Stimulated activated CD4-positive, alpha-beta T cell treated with anti-CD3 and anti-CD28 coated beads, Interleukin-4, amount 100 ng/mL, for 1 hour (primary cell): ENCODE results near the gene PAX4.

Experiments used
- DNase-seq: peaks from one replicate; pipeline ENCODE4 v3.0.0-alpha.2; 2020

Gene PAX4

DNA sequence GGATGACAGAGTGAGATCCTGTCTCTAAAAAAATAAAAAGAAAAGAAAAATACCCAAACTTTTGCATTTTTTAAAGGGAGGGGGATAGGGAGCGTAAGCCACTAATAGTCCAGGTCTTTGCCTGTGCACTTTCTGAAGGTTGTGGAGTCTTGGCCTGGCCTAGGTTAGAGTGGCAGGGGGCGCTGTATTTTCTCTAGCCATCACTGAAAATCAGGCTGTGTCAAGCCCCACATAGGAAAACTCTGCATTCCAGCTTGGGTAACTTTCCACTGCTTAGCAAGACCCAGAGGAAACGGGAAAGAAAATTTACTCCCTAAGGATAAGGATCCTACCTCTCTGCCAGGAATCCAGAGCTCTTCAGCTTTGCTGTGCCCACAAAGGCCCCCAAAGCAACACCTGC lies 10.5 kb upstream of the PAX4 start:
- no peak for DNase-seq

DNA sequence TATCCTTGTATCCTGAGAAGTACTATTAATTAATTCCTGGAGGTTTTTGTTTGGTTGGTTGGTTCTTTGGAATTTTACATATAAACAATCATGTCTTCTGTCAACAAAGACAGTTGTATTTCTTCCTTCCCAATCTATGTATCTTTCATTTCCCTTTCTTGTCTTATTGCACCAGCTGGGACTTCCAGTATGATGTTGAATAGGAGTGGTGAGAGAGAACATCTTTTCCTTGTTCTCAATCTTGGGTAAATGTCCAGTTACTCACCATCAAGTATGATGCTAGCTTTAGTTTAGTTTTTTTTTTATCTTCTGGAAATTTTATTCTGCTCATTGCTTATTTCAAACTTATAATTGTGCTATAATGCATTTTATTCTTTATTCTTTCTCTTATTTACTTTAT lies 7.4 kb upstream of the PAX4 start:
- DNase-seq = no peak

GRCh38 chr7:127620406-127621233 lies 2.7 kb upstream of the PAX4 start:
- DNase-seq = no peak

DNA sequence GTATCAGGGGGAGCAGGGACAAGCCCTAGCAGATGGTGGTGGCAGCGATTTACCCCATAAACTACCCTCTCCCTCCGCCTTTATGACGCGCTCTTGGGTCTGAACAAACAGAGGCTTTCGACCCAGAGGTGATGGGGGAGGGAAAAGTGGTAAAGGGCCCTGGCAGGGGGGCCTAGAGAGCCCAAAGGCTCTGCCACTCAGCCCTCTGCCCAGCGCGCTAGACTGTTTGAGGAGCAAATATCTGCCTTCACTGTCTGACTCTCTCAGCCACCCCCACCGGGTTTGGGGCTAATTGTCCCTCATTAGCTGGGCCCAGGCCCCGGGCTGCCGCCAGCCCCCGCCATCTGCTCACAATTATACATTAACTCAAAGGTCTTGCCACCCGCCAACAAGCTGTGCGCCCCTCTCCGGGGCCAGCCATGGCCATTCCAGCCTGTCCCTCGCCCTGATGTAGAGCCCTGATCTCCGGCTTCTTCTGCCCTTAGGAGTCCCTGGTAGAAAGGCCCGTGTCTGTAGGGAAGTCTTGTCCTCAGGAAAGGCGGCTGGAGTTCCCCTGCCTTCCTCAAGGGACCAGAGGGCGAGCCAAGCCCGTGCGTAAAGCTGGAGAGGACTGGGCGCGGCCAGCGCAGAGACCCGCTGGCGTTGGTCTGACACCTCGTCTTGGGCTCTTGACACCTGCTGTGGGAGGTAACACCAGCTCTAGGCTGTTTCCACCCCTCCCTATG lies 1.9 kb upstream of the PAX4 start:
- DNase-seq = no peak

- DNase-seq = no peak
Observed at GRCh38 chr7:127618775-127619174, 833 bp upstream of the PAX4 start.

GRCh38 chr7:127616724-127617123 lies 1.2 kb downstream of the PAX4 start:
- no peak for DNase-seq

DNA sequence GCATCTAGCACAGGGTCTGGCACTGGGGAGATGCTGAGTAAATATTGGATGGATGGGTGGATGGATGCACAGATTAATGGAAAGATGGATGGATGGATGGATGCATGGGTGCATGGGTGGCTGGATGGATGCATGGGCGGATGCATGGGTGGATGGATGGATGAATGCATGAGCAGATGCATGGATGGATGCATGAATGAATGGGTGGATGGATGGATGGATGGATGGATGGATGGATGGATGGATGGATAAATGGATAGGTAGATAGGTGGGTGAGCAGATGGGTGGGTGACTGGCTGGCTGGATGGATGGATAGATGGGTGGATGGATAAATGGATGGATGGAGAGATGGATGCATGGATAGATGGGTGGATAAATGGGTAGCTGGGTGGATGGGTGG lies 5.7 kb downstream of the PAX4 start:
- no peak for DNase-seq

GRCh38 chr7:127609297-127609696 lies 8.6 kb downstream of the PAX4 start:
- DNase-seq = no peak

- DNase-seq = no peak
Observed at GRCh38 chr7:127608446-127608845, 9.5 kb downstream of the PAX4 start.

DNA sequence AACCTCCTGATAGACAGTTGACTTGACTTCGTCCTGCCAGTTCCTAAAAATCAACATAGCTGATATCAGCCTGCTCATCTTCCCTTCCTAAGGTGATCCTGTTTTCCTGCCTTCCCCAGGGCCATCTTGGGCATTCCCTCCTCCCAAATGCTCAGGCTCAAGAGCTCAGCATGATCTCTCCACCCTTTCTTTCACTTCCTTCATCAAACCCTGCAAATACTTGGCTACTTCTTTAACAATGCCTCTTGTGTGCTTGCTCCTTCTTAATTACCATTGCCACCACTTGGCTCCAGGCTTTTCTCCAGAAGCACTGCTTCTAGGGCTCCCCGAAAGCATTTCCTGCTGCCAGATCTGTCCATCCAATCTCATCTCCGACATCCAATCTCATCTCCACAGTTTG lies 17.1 kb downstream of the PAX4 start:
- no peak for DNase-seq

- DNase-seq = no peak
Observed at GRCh38 chr7:127598318-127598717, 19.6 kb downstream of the PAX4 start.

GRCh38 chr7:127595737-127596136 lies 22.2 kb downstream of the PAX4 start:
- no peak for DNase-seq

DNA sequence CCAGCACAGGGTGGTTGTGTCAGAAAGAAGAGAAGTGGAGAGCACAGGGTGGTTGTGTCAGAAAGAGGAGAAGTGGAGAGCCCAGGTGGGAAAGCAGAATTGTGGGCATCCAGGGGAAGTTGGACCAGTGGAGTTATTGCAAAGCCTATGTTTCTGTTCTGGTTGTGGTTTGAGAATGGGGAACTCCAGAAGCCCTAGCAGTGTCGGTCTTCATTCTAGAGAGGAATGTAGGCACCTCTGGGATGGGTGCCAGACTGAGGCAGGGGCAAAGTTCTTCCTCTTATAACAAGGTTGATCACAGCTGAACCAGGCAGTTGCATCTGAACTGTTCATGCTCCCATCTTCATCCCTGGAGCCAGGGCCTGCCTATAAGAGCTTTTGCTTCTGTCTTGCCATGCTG lies 23.5 kb downstream of the PAX4 start:
- DNase-seq = no peak

GRCh38 chr7:127592550-127592949 lies 25.4 kb downstream of the PAX4 start:
- DNase-seq = no peak

DNA sequence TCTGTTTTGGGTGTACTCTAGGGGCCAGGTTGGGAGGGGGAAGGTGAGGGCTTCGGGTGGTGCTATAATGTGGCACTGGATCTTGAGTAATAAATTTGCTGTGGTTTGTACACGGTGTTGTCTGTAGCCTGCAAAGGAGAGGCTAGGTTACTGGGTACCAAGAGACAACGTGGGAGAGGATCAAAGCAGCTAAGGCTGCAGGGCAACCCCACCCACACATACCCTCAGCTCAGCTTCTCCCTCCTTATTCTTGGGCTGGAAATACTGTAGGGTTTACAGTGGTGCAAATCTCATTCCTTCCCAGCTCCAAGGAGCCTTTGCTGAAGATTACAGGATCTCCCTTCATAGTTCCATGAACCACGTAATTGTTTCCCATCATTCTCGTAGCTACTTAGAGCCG lies 26.4 kb downstream of the PAX4 start:
- DNase-seq = no peak

DNA sequence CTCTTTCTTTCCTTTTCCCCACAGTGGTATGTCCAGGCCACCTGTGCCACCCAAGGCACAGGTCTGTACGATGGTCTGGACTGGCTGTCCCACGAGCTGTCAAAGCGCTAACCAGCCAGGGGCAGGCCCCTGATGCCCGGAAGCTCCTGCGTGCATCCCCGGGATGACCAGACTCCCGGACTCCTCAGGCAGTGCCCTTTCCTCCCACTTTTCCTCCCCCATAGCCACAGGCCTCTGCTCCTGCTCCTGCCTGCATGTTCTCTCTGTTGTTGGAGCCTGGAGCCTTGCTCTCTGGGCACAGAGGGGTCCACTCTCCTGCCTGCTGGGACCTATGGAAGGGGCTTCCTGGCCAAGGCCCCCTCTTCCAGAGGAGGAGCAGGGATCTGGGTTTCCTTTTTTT lies 26.8 kb downstream of the PAX4 start:
- DNase-seq = no peak

DNA sequence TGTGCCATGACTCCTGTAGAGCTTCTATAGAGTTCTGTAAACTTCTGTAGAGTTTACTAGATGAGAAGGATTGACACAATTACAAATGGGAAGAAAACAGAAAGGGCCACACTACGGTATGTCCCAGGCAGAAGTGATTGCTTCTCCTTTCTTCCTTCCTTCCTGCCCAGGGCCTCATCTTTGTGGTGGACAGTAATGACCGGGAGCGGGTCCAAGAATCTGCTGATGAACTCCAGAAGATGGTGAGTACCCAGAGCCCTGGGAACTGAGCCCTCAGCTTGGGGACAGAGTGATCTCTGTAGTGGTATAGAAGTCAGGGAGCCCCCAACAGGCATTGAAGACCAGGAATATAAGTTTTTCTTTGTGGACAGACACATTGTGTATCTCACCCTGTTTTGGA lies 28.0 kb downstream of the PAX4 start:
- no peak for DNase-seq

GRCh38 chr7:127588697-127589482 lies 29.1 kb downstream of the PAX4 start:
- DNase-seq = peak; percentile 25

DNA sequence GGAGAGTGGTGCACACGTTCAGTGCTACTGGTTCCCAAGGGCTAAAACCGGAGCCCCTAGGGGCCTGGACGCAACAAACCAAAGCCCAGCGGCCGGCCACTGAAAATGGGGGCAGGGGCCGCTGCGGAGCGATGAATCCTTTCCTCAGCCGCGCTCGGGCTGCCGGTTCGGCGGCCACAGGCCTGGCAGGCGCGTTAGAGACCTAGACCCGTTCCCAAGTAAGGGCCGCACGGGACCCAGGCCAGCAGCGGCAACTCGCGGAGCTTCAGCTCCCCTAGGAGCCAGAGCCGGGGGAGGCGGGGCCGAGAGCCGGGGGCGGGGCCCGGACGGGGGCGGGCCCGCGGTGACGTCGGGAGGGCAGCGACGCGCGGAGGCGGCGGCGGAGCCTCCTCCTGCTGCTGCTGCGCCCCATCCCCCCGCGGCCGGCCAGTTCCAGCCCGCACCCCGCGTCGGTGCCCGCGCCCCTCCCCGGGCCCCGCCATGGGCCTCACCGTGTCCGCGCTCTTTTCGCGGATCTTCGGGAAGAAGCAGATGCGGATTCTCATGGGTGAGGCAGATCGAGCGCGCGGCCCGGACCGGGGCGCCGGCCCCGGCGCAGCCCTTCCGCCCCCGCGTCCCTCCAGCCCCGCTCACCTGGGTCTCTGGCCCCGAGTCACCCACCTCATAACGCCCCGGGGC lies 29.8 kb downstream of the PAX4 start, which contains the start of gene ARF5:
Gene ARF5, plus strand, starts transcription at position 393 of the 678 bp plus-strand sequence. Its CDS starts 88 bp downstream, at position 481.
- peak; percentile 88 for DNase-seq

- no peak for DNase-seq
Observed at GRCh38 chr7:127587663-127588018, 30.3 kb downstream of the PAX4 start.

- no peak for DNase-seq
Observed at GRCh38 chr7:127586346-127586745, 31.6 kb downstream of the PAX4 start.

DNA sequence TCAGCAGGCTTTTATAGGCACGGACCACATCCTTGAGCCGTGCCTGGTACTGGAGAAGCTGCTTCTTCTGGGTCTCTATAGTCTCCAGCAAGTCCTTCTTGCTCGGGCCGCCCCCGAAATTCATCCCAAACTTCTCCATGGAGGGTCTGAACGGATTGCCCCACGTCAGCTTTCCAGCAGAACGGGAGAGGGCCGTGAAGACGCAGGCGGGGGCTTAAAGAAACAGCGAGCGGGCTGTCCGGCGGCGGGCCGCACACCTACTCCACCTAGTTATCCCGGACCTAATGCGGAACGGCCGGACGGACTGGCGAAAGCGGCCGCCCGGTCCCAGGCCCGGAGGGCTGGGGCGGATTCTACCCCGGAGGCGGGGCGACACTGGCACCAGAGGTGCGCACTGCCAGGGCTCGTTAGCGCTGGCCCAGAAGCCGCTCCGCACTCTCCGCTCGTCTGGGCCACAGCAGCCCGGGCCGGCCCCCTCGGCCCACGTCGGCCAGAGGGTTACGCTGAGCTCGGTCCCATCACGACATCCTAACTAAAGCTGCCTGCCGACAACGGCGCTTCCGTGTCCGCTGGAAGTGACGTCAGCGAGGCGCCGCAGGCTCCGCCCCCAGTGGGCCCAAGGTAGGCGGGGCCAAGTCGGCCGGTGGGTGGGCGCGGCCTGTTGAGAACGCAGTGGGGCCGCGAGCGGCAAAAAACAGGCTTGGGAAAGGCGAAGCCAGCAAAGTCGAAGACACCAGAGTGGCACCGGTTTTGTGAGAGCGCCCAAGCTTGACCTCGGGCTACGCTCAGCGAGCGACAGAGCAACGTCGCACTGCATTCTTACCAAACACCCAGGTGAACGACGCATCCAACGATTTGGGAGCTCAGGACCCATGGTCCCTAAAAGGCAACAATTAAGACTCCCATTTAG lies 32.6 kb downstream of the PAX4 start, which contains the start of gene GCC1:
Gene GCC1, minus strand, starts transcription at position 553 of the 910 bp plus-strand sequence. Its CDS starts 414 bp downstream, at position 139.
- peak; percentile 93 for DNase-seq
